H9 (cell line): ENCODE data around the gene ZNF679. TPM values are rescaled to one million over a fixed set of nuclear protein-coding genes. Genes with fewer than 3 reads are reported as not detected.

ENCODE experiments used
- DNase-seq: peaks from one replicate; pipeline ENCODE4 v3.0.0-alpha.2; 2017
- H2AFZ ChIP-seq: one replicate; pipeline ENCODE4 v1.6.1; 2013; ENCODE audit warnings: mild to moderate bottlenecking, low read length, control low read depth, moderate library complexity
- H2AK5ac ChIP-seq: 2 replicates; pipeline ENCODE4 v1.6.1; 2013; ENCODE audit warnings: low read length, control low read depth, mixed read lengths; ENCODE audit not compliant: insufficient read length
- H2BK120ac ChIP-seq: one replicate; pipeline ENCODE4 v1.6.1; 2013; ENCODE audit warnings: low read depth, mild to moderate bottlenecking, low read length, control low read depth, inconsistent platforms; ENCODE audit not compliant: poor library complexity, severe bottlenecking
- H2BK12ac ChIP-seq: 2 replicates; pipeline ENCODE4 v1.6.1; 2013; ENCODE audit warnings: low read length, control low read depth, mixed read lengths, low read depth; ENCODE audit not compliant: insufficient read length
- H2BK15ac ChIP-seq: 2 replicates; pipeline ENCODE4 v1.6.1; 2013; ENCODE audit warnings: low read depth, low read length, control low read depth
- H2BK20ac ChIP-seq: one replicate; pipeline ENCODE4 v1.6.1; 2013; ENCODE audit warnings: low read depth, mild to moderate bottlenecking, low read length, control low read depth, inconsistent platforms; ENCODE audit not compliant: poor library complexity, severe bottlenecking
- H2BK5ac ChIP-seq: 2 replicates; pipeline ENCODE4 v1.6.1; 2013; ENCODE audit warnings: low read length, control low read depth, mixed read lengths; ENCODE audit not compliant: insufficient read length
- H3K14ac ChIP-seq: 2 replicates; pipeline ENCODE4 v1.6.1; 2013; ENCODE audit warnings: low read length, control low read depth; ENCODE audit not compliant: insufficient read depth
- H3K18ac ChIP-seq: 2 replicates; pipeline ENCODE4 v1.6.1; 2013; ENCODE audit warnings: low read depth, mild to moderate bottlenecking, mixed read lengths, low read length, control low read depth; ENCODE audit not compliant: insufficient read length
- H3K23ac ChIP-seq: 2 replicates; pipeline ENCODE4 v1.6.1; 2013; ENCODE audit warnings: low read length, control low read depth, mixed read lengths, low read depth; ENCODE audit not compliant: insufficient read length
- H3K23me2 ChIP-seq: 2 replicates; pipeline ENCODE4 v1.6.1; 2013; ENCODE audit warnings: low read depth, mild to moderate bottlenecking, mixed read lengths, low read length, control low read depth; ENCODE audit not compliant: insufficient read length, poor library complexity, severe bottlenecking
- H3K27ac ChIP-seq: 2 replicates; pipeline ENCODE4 v1.5.1; 2013; ENCODE audit warnings: low read length, control low read depth, mixed read lengths, low read depth; ENCODE audit not compliant: insufficient read length
- H3K27me3 ChIP-seq: 2 replicates; pipeline ENCODE4 v1.6.1; 2013; ENCODE audit warnings: low read length, control low read depth, inconsistent platforms; ENCODE audit not compliant: insufficient read depth
- H3K4ac ChIP-seq: 2 replicates; pipeline ENCODE4 v1.6.1; 2013; ENCODE audit warnings: low read depth, mild to moderate bottlenecking, control low read depth, inconsistent platforms, low read length, moderate library complexity
- H3K4me1 ChIP-seq: 2 replicates; pipeline ENCODE4 v1.6.1; 2013; ENCODE audit warnings: low read length, control low read depth, inconsistent platforms; ENCODE audit not compliant: insufficient read depth
- H3K4me2 ChIP-seq: 2 replicates; pipeline ENCODE4 v1.6.1; 2013; ENCODE audit warnings: low read length, control low read depth, mixed read lengths; ENCODE audit not compliant: insufficient read length, insufficient read depth
- H3K56ac ChIP-seq: 2 replicates; pipeline ENCODE4 v1.6.1; 2013; ENCODE audit warnings: low read depth, mild to moderate bottlenecking, mixed read lengths, low read length, control low read depth; ENCODE audit not compliant: insufficient read length
- H3K79me1 ChIP-seq: 2 replicates; pipeline ENCODE4 v1.6.1; 2013; ENCODE audit warnings: low read depth, mild to moderate bottlenecking, moderate library complexity, low read length, control low read depth, inconsistent platforms; ENCODE audit not compliant: insufficient read depth, poor library complexity, severe bottlenecking
- H3K79me2 ChIP-seq: 2 replicates; pipeline ENCODE4 v1.6.1; 2013; ENCODE audit warnings: low read length, control low read depth, inconsistent platforms; ENCODE audit not compliant: insufficient read depth
- H3K9ac ChIP-seq: 2 replicates; pipeline ENCODE4 v1.6.1; 2013; ENCODE audit warnings: low read length, control low read depth, mixed read lengths; ENCODE audit not compliant: insufficient read length; ENCODE audit errors: extremely low read depth
- H3K9me3 ChIP-seq: one replicate; pipeline ENCODE4 v1.6.1; 2013; ENCODE audit warnings: low read depth, low read length, inconsistent platforms; ENCODE audit not compliant: control insufficient read depth
- H3T11ph ChIP-seq: one replicate; pipeline ENCODE4 v1.6.1; 2013; ENCODE audit warnings: mild to moderate bottlenecking, low read length, control low read depth, inconsistent platforms
- H4K20me1 ChIP-seq: one replicate; pipeline ENCODE4 v1.6.1; 2013; ENCODE audit not compliant: control insufficient read depth, insufficient read length, insufficient read depth
- H4K5ac ChIP-seq: 2 replicates; pipeline ENCODE4 v1.6.1; 2013; ENCODE audit warnings: low read depth, mild to moderate bottlenecking, mixed read lengths, low read length, control low read depth; ENCODE audit not compliant: insufficient read length
- H4K8ac ChIP-seq: replicated peaks from 2 replicates; pipeline ENCODE4 v1.6.1; 2013; ENCODE audit warnings: low read length, control low read depth, mixed read lengths, low read depth; ENCODE audit not compliant: insufficient read length
- H4K91ac ChIP-seq: 2 replicates; pipeline ENCODE4 v1.6.1; 2013; ENCODE audit warnings: low read depth, mild to moderate bottlenecking, moderate library complexity, mixed read lengths, low read length, control low read depth; ENCODE audit not compliant: insufficient read length
- H3K27ac Mint-ChIP-seq, 3 experiments: 2 replicates in 2 of 3; 3 replicates in 1 of 3; pipeline ENCODE4 v1.8.0; 2020 to 2021; ENCODE audit warnings: mixed read lengths in 3 of 3, mild to moderate bottlenecking in 1 of 3, moderate library complexity in 1 of 3
- H3K27me3 Mint-ChIP-seq: 2 replicates; pipeline ENCODE4 v1.8.0; 2021; ENCODE audit warnings: low read depth, mild to moderate bottlenecking, moderate library complexity, mixed read lengths
- H3K36me3 Mint-ChIP-seq, 3 experiments: 2 replicates in 2 of 3; 3 replicates in 1 of 3; pipeline ENCODE4 v1.8.0; 2020 to 2021; ENCODE audit warnings: low read depth in 3 of 3, mixed read lengths in 3 of 3; ENCODE audit not compliant: insufficient read depth in 1 of 3
- H3K4me1 Mint-ChIP-seq, 2 experiments: 2 replicates each; pipeline ENCODE4 v1.8.0; 2020; ENCODE audit warnings: mixed read lengths in 2 of 2
- H3K4me3 Mint-ChIP-seq, 2 experiments: 2 replicates in 1 of 2; 3 replicates in 1 of 2; pipeline ENCODE4 v1.8.0; 2020 to 2021; ENCODE audit warnings: mild to moderate bottlenecking in 2 of 2, mixed read lengths in 2 of 2, moderate library complexity in 1 of 2
- H3K9me3 Mint-ChIP-seq, 2 experiments: 2 replicates in 1 of 2; 3 replicates in 1 of 2; pipeline ENCODE4 v1.8.0; 2020; ENCODE audit warnings: mild to moderate bottlenecking in 2 of 2, mixed read lengths in 2 of 2, moderate library complexity in 1 of 2
- WGBS: extraction: QIAGEN DNeasy Blood & Tissue Kit; methylation state at CpG from one replicate; pipeline ENCODE4 v1.1.7; 2013; ENCODE audit warnings: missing lambda C conversion rate, low lambda C conversion rate, mixed read lengths; ENCODE audit not compliant: insufficient read length; ENCODE audit errors: extremely low coverage; 5-methylcytosine and 5-hydroxymethylcytosine counted together
- total RNA-seq: library from RNA; stranded (reverse); gene quantifications from 2 replicates; pipeline ENCODE4 v1.2.1, GENCODE V29; 2021
- TF ChIP-seq, protein P1 (sequence below): fragments of 200-600 bp; sonication (generic); conservative IDR thresholded peaks from 3 replicates; pipeline ENCODE4 v1.8.0; 2021; ENCODE audit warnings: antibody characterized with exemption, mild to moderate bottlenecking

Gene ZNF679
- total RNA-seq, 1 experiment from 2014 or later, result not detected

- Histone ChIP-seq H3K4me2 (no peak overlapping the region), H3K9me3 (peaks cover 63% of the 10 kb centered on the region), H2BK12ac (no peak overlapping the region), H4K5ac (no peak overlapping the region), H3K4ac (no peak overlapping the region), H3K56ac (no peak overlapping the region), H3K9ac (no peak overlapping the region), H3K23ac (no peak overlapping the region), H3K79me1 (no peaks in the 10 kb centered on the region), H2BK15ac (no peak overlapping the region), H4K20me1 (no peaks in the 10 kb centered on the region), H2BK5ac (no peak overlapping the region), H3K79me2 (no peaks in the 10 kb centered on the region), H3T11ph (no peak overlapping the region), H3K18ac (no peak overlapping the region), H2BK20ac (no peak overlapping the region), H3K4me1 (no peaks in the 10 kb centered on the region), H2AK5ac (no peak overlapping the region), H3K27ac (no peak overlapping the region), H3K23me2 (no peaks in the 10 kb centered on the region), H3K27me3 (no peaks in the 10 kb centered on the region; the same call in 1 of the 2 replicates), H2BK120ac (no peak overlapping the region), H4K8ac (no peak overlapping the region), H3K14ac (no peak overlapping the region), H4K91ac (no peak overlapping the region), H2AFZ (no peak overlapping the region)
- peaks cover 75 to 93% of the 10 kb centered on the region in 2 experiments for H3K9me3 Mint-ChIP-seq
- H3K27ac Mint-ChIP-seq, result no peak overlapping the region
- peaks cover 2% of the 10 kb centered on the region for H3K27me3 Mint-ChIP-seq
- H3K4me3 Mint-ChIP-seq, result no peak overlapping the region
- DNase-seq, result no peak
- no CpG with 5 or more reads among the region's 31 CpGs for WGBS
- peaks cover 11 to 23% (median 12%) of the 10 kb centered on the region in 3 experiments; a peak in 6 of 7 replicates for H3K36me3 Mint-ChIP-seq
- H3K4me1 Mint-ChIP-seq, result no peaks in the 10 kb centered on the region
- TF ChIP-seq, protein P1, sequence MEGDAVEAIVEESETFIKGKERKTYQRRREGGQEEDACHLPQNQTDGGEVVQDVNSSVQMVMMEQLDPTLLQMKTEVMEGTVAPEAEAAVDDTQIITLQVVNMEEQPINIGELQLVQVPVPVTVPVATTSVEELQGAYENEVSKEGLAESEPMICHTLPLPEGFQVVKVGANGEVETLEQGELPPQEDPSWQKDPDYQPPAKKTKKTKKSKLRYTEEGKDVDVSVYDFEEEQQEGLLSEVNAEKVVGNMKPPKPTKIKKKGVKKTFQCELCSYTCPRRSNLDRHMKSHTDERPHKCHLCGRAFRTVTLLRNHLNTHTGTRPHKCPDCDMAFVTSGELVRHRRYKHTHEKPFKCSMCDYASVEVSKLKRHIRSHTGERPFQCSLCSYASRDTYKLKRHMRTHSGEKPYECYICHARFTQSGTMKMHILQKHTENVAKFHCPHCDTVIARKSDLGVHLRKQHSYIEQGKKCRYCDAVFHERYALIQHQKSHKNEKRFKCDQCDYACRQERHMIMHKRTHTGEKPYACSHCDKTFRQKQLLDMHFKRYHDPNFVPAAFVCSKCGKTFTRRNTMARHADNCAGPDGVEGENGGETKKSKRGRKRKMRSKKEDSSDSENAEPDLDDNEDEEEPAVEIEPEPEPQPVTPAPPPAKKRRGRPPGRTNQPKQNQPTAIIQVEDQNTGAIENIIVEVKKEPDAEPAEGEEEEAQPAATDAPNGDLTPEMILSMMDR, result peak; percentile 35
Observed at GRCh38 chr7:64183126-64183742, 45.0 kb upstream of the ZNF679 start.
